GM19025 (cell line): Measurements from ENCODE around the gene NXNL2.
A peak's percentile ranks its signal among the peaks of the same experiment; 100 is the strongest.

Experiments used
- ATAC-seq: cut with Tn5 transposase; IDR thresholded peaks from one replicate; pipeline ENCODE4 v1.9.1; 2021; ENCODE audit warnings: mild to moderate bottlenecking, low read depth, moderate library complexity; ENCODE audit not compliant: unreplicated experiment

Gene NXNL2

DNA sequence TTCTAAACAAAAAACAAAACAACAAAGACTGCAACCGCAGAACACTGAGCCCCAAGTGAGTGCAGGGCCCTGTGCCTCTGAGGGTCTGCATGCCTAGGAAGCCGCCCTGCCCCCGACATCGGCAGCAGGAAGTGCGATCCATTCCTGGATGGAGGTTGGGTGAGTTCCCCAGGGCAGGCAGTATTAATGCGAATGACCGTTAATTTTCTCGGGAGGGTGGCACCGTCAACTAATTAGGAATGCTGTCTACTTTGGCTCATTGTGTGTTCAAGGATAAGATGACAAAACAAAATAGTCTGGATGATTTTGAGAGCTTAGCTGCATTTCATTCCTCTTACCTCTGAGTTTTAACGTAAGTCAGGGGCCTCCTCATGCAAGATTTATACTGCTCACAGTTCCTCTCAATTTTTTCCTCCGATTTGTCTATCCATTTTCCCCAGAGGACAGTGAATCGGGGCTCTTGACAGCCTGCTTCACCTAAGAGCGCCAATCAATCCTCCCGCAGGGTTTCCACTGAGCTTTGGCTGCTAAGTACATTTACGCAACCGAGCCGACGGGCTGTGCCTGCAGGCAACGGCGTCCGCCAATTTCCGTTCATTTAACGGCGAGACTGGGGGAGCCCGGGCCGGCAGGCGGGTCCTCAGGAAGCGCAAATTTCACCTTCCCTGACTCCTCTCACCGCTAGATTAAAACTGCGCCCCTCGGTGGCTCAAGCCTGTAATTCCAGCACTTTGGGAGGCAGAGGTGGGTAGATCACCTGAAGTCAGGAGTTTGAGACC, 2.9 kb upstream of the NXNL2 start:
- no peak for ATAC-seq

DNA sequence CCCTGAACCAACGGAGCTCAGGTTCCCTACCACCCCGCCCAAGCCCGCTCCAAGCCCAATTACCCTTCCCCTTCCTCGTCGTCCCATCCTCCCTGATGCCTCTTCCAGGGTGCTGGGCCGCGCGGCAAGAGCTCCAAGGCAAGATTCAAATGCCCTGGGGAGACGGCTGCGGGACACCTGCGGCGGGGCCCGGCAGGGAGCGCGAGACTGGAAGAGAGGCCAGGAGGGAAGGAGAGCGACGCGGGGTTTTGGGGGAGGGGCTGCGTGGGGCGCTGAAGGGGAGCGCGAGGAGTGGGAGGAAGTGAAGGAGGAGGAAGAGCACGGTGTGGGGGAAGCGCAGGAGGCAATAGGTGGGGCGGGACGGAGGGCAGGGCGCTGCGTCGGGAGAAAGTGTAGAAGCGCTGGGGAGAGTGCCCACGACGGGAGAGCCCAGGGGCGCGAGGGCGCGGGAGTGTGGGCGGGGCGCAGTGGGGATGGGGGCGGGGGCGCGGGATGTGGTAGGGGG, 975 bp upstream of the NXNL2 start:
- no peak for ATAC-seq

DNA sequence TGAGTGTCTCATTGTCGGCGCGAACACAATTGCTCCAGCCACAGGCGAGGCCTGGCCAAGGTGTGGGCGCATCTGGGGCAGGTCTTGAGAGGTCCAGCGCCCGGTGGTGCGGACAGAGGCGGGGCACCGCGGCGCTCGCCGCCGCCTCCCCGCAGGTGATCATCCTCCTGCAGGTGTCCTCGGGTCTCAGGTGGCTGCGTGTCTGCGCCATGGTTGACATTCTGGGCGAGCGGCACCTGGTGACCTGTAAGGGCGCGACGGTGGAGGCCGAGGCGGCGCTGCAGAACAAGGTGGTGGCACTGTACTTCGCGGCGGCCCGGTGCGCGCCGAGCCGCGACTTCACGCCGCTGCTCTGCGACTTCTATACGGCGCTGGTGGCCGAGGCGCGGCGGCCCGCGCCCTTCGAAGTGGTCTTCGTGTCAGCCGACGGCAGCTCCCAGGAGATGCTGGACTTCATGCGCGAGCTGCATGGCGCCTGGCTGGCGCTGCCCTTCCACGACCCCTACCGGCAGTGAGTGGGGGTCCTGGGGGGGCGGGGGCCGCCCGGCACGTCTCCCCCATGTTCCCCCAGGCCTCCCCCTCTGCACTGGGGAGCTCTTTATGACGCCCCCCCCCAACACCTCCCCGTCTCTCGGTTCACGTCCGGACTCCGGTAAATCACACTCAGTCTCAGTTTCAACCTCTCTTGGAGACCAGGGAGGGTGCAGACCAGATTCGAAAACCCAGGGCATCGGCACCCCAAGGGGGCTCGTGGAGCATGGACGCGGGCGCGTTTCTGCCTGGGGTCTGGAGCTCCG, 446 bp downstream of the NXNL2 start:
- ATAC-seq = no peak

DNA sequence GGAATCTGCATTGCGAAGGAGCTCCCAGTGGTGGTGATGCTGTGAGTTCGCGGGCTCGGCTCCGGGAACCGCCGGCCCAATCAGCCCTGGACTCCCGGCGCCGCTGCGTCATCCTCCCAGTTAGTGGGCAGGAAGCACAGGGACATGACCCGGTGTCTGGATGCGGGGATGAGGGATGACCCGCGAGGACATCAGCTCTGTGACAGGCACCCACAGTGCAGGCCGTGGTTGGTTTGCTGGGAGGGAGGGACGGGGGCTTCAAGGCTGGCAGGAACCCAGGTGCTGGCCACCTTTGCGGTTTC, 996 bp downstream of the NXNL2 start:
- no peak for ATAC-seq

DNA sequence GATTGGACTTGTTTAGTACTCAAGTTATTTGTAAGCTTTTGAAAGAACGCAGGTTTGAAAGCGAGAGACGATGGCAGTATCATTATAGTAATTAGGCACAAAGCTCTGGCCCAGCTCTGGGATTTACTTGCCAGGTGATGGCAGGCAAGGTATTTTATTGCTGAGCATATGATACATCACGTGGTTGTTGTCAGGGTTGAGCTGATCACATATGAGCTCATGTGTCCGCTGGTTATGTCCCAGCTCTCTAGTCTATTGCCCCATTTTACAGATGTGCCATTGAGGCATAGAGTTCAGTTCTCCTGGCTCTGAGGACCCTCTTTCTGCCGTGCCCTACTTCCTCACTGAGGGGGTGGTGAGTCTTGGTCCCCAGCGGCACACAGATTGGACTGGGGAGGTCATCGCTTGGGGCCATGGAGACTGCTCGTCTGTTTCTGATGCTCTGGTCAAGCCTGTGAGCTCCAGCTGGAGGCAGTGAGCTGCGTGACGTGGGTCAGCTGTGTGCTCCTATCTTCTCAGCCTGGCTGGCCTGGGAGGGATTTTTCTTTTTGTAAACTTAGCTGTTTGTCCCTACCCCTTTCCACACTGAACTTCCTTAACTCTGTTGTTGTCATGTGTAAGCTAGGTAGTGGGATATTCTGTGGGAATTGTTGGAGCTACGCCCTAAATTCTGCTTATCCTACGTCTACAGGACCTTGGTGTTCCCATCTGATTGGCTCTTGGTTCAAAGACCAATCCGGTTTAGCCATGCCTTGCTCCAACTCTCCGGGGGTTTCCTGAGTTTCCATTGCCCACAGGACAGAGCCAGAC, 2.2 kb downstream of the NXNL2 start:
- ATAC-seq = no peak

DNA sequence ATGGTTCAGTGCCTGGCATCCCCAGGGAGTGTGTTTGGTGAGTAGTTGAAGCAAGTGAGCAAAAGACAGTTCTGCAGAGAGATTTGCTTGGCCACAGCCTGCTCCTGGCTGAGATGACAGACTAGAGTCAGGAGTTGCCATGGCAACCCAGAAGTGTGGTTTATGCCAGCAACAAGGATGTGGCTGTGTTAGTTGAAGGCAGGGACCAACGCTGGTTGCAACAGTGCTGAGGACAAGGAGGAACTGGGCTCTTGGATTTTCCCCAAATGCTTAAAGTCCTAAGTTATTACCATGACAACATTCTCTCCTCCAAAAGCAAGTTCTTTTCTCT, 2.7 kb downstream of the NXNL2 start:
- ATAC-seq = no peak

DNA sequence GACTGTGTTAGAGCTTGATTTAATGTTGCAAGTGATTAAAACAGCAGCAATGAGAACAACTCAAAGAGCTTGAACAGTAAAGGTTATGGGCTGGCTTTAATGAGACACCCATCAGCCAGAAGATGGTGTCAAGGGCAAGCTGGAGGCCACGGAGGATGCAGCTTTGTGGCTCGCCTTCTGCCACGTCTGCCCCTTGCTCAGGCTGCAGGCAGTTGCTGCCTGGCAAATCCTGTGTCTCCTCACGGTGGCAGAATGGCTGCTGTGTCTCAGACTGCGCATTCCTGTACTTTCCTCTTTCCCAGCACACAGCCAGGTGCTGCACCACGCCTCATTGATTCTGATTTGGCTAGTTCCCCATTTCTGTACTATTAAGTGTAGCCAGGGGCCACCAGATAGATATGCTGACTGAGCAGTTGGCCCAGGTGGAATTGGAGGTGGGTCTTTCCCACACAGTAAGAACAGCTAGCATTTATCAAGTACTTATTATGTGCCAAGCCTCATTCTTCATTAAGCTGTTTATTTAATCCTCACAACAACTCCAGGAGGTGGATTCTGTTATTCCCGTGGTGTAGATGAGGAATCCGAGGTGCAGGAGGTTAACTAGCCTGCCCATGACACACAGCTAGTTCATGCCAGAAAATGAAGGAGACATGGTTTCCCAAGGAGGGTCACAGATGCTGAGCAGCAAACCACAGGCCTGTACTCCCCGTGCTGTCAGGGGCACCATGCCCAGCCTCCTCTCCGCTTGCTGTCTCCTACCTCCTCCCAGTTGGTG, 3.5 kb downstream of the NXNL2 start:
- ATAC-seq = no peak

DNA sequence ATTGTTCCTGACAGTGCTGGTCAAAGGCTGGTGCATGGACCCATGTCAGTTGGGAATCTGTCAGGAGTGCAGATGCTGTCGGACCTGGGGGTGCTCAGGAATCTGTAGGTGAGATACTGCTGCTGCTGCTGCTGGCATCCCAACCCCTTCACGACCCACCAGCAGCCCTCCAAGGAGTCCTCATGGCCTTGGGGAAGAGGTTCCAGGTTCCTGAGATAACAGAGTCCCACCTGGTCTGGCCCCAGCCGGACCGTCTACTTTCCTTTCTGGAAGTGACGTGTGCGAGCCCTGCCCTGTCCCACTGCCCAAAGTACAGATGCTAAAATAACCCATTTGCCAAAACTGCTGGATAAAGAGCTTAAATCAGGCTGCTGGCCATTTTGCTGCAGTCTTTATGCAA, 4.3 kb downstream of the NXNL2 start:
- no peak for ATAC-seq

DNA sequence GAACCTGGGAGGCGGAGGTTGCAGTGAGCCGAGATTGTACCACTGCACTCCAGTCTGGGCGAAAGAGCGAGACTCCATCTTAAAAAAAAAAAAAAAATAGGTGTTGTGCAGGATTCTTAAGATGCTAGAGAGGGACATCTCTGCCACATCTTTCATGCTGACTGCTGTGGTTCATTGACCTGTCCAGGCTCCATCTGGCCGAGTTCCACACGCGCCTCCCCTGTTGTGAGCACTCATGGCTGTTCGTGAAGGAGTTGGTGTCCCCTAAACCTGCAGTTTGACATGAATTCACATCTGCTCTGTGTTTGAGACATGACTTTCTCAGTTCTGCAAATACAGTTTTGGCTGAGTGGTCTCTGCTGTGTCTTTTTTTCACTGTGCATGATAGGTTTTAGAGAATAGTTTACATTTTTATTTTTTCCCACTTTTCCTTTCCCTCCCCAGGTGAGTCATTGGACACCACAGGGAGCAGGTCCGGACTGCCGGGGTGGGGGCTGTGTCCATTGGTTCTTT, 5.3 kb downstream of the NXNL2 start:
- no peak for ATAC-seq

DNA sequence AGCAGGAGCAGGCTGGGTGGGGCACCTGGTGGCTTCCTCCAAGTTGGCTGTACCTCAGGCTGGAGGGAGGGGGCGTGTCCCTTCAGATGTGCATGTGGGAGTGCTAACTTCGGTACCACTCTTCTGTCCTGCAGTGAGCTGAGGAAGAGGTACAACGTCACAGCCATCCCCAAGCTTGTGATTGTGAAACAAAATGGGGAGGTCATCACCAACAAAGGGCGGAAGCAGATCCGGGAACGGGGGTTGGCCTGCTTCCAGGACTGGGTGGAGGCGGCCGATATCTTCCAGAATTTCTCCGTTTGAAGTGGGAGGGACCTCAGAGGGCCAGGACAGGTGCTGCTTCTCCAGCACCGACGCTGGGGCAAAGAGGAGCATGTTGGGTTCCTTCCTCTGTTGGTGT, 9.3 kb downstream of the NXNL2 start:
- ATAC-seq = no peak

DNA sequence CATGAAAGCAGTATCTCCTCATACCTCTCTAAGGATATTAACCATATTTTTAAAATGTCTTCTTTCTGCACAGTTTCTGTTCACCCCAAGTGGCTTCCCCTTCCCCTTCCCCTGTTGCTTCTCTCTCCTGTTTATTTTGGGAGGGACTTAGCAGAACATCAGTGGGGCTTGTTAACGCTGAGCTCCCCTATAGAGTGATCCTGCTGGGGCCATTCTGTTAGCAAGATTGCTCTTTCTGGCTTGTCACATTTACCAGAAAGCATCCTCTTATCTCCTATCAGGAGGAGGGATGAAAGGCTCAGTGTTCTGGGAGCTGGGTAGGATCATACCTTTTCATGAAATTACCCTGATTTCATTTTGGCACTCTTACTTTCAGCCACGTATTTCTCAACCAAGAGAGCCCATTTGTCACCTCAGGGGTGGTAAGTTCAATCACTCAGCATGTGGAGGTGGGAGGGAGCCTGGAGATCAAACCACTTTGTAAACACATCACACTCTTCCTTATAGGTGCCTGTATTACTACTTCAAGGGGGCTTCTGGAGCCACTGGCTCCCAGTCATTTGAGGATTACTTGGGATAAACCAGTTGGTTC, 16.7 kb downstream of the NXNL2 start:
- ATAC-seq = no peak

DNA sequence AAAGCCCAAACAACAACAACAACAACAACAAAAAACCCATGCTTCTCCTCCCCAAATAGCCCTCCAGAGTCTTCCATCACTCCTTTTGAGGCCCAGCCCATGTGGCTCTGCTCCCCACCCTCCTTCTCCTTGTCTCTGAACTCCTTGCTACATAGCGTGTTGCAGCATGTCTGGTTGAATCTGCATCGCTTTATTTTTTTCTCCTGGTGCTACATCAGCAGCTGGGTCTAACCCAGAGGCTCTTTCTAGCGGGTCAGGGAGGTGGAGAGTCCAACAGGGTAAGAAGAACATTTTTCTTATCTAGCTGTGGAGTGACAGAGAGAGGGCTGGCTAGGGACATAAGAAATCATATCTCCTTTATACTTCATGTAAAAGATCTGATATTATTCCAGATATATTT, 18.4 kb downstream of the NXNL2 start:
- ATAC-seq = no peak

DNA sequence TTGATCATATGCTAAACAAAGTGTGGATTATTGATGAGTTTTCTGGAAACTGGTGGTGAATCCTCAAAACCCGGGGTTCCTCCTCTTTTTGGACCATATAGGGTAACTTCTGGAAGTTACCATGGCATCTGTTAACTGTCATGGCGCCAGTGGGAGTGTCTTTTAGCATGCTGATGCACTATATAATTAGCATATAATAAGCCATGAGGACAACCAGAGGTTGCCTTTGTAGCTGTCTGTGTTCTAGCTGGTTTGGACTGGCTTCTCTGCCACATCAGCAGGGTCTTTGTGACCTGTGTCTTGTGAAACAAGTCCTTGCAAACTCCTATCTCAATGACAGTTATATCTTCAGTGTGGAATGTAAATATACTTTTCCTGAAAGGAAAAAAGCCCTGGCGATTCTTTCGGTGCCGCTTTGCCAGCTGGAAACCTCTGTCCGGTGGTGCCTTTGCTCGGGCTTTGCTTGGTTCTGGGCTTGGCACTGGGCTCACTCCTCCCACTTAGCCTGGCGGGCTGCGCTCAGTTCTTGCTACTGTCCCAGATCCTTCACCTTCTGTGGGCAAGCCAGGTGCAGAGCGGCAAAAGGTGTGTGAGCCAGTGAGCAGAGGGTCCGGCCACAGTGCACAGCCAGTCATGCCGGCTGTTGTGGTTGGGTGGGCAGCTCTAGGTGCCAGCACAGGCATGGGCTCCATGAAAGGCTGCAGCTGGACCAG, 20.4 kb downstream of the NXNL2 start:
- no peak for ATAC-seq

DNA sequence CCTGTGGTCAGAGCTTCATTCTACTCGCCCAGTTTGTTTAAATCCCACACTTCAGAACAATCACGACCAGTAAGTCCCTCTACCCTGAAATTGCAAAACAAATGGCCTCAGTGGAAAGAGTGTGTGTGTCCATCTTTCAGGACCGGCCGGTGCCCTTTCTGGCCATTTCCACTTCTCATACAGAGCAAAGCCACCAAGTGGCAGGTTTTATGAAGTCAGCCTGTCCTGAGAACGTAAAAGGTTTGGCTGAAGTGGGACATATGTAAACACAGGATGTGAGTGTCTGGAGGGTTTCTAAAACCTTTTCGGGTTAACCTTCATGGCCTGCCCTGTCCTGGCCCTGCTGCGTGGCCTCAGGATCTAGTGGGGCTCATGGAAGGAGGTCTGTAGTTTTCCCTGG, 24.7 kb downstream of the NXNL2 start:
- ATAC-seq = no peak

DNA sequence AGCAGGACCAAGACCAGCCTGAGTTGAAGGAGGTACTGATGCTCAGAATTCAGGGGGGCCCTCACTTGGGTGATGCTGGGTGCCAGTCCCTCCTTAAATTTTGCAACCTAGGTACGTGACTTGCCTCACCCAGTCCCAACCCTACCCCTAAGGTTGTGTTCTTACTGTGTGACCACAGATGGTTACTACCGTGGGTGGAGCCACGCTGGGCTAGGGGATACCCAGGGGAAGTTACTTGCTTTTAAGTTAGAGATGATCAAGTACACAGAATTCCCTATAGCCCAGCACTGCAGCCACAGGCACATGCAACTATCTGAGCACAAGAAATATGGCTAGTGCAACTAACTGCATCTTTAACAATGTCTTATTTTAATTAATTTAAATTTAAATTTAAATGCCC, 32.9 kb downstream of the NXNL2 start:
- ATAC-seq = peak; percentile 69

DNA sequence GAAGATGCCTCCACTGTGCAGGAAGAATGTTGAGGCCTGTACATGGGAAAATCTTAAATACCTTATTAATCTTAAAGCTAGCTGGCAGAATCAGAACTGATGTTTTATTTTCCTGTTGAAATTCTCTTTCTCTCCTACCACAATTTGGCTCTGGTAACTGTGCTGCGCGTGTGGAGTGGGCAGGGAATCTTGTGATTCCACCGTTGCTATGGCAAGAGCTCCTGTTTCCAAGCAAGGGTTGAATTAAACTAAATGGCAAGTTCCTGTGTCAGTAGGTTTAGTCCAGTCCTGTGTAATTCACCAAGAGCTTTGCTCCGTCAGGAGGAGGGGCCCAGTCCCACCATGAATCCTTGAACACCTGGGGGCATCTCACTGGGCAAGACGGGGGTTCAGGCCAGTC, 36.4 kb downstream of the NXNL2 start:
- no peak for ATAC-seq

DNA sequence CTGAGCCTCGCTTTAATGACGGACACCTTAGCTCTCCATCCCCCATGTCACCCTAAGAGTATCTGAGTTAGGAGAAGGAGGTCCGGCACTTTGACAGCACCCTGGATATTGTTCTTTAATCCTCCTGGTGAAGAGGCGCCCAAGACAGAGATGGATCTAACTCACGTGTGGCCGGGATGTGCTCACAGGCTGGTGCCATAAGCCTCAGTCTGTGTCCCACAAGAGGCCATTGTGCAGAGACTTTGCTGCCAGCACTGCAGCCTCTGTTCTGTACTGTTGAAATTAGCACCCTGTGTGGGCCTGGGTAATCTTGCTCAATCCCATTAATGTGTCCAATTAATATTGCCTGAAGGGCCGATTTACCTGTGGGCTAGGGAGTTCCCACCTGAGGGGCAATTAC, 37.7 kb downstream of the NXNL2 start:
- no peak for ATAC-seq

DNA sequence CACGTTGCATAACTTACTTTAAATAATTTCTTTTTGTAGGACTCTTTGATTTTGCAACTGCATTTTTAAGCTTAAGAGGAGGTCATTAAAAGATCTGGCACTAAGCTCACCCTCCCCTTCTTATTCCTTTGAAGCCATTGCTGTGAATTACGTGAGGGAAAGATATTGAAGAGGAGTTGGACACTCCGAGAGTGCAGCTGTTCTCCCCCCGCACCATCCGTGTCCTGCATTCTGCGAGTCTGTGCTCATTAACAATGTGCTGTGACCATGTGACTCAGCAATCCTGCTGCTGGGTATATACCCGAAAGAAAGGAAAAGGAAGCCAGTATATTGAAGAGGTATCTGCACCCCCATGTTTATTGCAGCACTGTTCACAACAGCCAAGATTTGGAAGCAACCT, 40.0 kb downstream of the NXNL2 start:
- ATAC-seq = no peak
